ENCODE results near the gene NIP7. TPM values are rescaled to one million over a fixed set of nuclear protein-coding genes. Genes with fewer than 3 reads are reported as not detected.

Gene NIP7
- total RNA-seq = 40.1 and 48.9 TPM in 2 replicates

DNA sequence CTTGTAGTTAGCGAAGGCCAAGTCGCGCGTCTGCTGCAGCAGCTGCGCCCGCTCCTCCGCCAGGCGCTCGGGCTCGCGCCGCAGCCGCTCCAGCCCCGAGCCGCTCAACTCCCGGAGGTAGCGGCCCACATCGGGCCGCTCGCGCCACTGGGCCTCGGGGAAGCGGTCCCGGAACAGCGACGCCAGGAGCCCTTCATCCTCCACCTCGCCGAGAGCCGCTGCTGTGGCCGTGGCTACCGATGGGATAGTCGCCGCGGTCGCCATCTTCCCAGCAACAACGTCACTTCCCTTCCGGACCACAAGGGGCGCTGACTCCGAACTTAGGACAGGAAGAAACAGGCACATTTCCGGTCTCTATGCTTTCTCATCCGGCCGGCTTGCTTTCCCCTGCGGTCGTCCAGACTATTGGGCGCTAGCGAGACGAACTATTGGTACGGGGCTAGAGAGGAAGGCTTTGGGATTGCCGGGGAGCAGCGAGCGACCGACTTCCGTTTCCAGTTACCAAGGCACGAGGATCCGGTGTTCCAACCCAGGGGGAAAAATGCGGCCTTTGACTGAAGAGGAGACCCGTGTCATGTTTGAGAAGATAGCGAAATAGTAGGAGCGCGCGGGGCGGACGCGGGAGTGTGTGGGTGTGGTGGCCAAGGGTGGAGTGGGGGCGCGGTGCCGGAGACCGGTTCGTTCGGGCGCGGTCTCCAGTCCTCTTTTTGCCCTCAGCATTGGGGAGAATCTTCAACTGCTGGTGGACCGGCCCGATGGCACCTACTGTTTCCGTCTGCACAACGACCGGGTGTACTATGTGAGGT is at the start of gene NIP7, which contains the start of gene COG8:
Gene NIP7, plus strand, starts transcription at position 484 of the 806 bp plus-strand sequence. Its CDS starts 58 bp downstream, at position 542.
Gene COG8, minus strand, starts transcription at position 276 of the 806 bp plus-strand sequence. Its CDS starts 12 bp downstream, at position 264.

DNA sequence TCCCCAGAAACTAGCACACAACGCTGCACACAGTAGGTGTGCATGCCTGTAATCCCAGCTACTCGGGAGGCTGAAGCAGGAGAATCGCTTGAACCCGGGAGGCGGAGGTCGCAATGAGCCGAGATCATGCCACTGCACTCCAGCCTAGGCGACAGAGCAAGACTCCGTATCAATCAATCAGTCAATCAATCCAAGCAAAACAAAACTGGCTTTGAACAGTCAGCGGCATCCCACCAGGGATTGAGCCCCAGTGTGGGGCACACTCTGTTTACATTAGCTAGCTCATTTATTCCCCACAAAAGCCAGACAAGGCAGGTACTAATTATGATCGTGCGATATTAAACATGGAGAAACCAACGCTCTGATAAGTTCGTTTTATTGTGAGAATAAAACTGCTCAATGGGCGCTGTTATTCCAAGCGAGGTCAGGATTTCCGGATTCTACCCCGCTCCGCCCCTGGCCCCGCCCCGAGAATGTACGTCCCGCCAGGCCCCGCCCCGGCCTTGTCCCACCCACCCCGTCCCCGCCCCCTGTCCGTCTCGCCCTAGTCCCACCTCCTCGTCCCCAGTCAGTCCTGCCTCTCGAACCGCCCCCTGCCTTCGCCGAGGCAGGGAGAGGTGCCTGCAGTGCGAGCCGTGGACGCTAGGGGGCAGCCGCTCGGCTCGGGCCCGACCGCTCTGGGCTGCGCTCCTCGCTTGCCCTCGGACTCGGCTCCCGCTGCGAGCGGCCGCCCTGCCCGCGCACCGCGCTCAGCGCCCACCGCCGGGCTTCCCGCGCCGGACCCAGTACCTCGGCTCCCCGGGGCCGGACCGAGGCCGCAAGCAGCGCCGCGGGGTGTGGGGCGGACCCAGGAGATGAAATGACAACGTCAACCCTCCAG is 28.7 kb upstream of the NIP7 start, which contains the start of gene VPS4A:
Gene VPS4A, plus strand, starts transcription at position 698 of the 880 bp plus-strand sequence. Its CDS starts 162 bp downstream, at position 860.

DNA sequence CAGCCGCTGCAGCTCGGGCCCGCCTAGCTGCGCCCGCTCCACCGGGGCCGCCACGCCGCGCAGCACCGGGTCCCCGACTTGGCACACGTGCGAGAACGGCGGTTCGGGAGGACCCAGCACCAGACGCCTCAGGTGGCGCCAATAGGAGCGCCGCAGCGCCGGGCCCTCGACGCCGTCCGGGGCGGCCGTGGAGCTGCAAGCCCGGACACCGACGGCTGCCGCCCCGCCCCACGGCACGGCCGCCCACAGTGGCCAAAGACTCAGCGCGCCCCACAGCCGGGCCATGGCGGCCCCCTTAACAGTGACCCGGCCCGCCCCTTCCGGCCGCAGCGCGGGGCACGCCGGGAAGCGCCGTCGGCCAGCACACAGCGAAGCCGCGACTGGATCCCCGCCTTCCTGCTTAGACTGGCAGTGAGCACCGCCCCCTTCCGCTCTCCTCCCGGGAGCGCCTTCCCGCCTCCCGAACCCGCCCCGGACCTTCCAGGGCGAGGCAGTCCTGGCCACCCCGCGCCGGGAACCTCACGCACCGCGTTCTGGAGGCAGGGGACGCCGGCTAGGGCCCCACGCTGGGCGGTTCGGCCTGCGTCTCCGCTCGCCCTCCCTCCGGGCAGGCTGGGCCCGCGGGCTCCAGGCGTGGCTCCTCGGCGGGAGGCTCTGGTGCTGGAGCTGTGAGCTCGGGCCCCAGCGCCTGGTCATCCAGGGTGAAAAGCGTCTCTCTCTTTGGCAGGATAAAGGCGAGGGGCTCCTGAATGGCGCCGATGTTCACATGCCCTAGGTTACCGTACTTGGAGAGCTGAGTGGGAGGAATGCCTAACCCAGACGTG is 9.1 kb upstream of the NIP7 start, which contains the start of gene PDF:
Gene PDF, minus strand, starts transcription at position 303 of the 824 bp plus-strand sequence. Its CDS starts 18 bp downstream, at position 285.

DNA sequence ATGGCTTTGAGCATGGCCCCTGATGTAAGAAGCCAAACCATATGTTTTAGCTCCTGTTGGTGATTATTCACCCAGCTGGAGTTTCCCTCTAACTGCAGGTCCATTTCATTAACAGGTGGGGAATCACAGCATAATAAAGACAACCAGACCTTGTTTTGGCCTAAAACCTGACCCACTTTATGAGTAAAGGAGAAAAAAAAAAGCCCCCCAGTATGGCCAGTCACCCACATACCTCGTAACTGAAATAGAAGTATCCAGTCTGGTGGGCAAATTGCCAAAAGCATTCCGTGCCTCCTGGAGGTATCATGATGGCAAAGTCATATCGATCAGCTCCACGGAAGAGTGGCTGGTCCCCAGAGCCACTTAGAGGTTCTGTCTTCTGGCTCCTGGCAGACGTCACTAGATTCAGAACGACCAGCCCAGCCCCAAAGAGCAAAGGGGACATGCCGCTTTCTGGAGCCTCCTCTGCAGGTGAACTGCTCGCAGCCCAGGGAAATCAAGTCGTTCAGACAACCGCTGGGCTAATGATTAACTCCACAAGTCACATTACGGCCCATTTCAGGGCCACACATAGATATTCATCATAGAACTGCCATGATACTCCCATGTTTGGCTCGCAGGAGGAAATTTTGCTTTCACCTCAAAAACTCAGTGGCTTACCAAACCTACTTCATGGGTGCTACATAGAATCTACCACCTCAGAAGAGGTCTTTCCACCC is 11.9 kb downstream of the NIP7 start, which contains the start of gene TMED6:
Gene TMED6, minus strand, starts transcription at position 478 of the 719 bp plus-strand sequence. Its CDS starts 33 bp downstream, at position 445.

Other genes with a start within 250 kb of the NIP7 start
- gene HAS3, start 234.1 kb upstream of the NIP7 start, total RNA-seq = 41.0 and 203 TPM in 2 replicates
- gene CHTF8, start 207.2 kb upstream of the NIP7 start, total RNA-seq = 49.6 and 63.7 TPM in 2 replicates
- gene UTP4, start 207.1 kb upstream of the NIP7 start, total RNA-seq = 22.6 and 43.9 TPM in 2 replicates
- gene SNTB2, start 152.6 kb upstream of the NIP7 start, total RNA-seq = 13.0 and 22.9 TPM in 2 replicates
- gene VPS4A, start 28.4 kb upstream of the NIP7 start, total RNA-seq = 36.2 and 45.5 TPM in 2 replicates
- 22.6 and 24.6 TPM in 2 replicates for gene PDF, start 9.2 kb upstream of the NIP7 start, total RNA-seq
- 21.2 and 29.3 TPM in 2 replicates for gene COG8, start 208 bp upstream of the NIP7 start, total RNA-seq
- gene TMED6, start 12.0 kb downstream of the NIP7 start, total RNA-seq = under 0.01 and 0.14 TPM in 2 replicates
- gene TERF2, start 46.2 kb downstream of the NIP7 start, total RNA-seq = 11.6 and 12.2 TPM in 2 replicates
- gene CYB5B, start 84.8 kb downstream of the NIP7 start, total RNA-seq = 34.9 and 55.5 TPM in 2 replicates
- gene NFAT5, start 226.2 kb downstream of the NIP7 start, total RNA-seq = 11.6 and 36.7 TPM in 2 replicates

Measured in nasal cavity respiratory epithelium epithelial cell of viscerocranial mucosa (primary cell).